GM15510 (cell line): ENCODE results near the gene RAC2.

Experiments
- POLR2A ChIP-seq: IDR thresholded peaks from 3 replicates; pipeline ENCODE4 v1.6.1; 2011; ENCODE audit warnings: borderline replicate concordance; ENCODE audit not compliant: insufficient read length; ENCODE audit errors: extremely low read depth

The RAC2 gene

GRCh38 chr22:37279331-37280181 is 35.5 kb upstream of the RAC2 start:
- no peak for TF ChIP-seq POLR2A

DNA sequence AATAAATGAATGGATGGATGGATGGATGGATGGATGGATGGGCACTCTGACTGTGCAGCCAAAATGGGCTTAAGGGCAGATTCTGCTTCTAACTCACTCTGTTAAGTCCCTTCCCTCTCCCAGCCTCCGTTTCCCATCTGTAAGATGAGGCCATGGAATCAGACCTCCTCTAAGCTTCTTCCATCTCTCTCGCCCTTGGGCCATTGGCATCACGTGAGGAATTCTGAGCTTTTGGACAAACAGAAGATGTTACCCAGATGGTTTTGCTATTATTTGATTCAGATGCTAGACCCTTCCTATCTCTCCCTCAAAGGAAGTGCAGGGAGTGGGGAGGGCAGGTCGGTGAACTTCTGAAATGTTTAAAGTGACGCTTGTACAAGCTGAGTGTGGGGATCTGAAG is 34.2 kb upstream of the RAC2 start:
- TF ChIP-seq POLR2A, result no peak

- TF ChIP-seq POLR2A, result no peak
These were observed 33.3 kb upstream of the RAC2 start for GRCh38 chr22:37277384-37277783.

GRCh38 chr22:37276776-37277175 is 32.7 kb upstream of the RAC2 start:
- no peak for TF ChIP-seq POLR2A

DNA sequence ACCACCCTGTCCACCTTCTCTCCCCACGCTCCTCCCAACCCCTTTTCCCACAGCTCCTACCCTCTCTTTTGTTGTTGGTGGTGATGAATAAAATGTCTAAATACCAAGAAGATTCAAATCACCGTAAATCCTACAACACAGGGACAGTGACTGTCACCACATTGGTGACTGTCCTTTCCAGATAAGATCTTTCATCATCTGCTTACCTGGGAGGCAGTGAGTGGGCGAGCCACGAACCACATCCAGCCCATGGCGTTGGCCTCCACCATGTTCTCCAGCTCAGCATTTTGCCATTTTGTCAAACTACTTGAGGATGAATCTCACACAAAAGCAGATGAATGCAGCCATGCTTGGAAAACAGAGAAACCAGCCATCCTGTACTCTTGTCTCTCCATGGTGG is 31.6 kb upstream of the RAC2 start:
- no peak for TF ChIP-seq POLR2A

DNA sequence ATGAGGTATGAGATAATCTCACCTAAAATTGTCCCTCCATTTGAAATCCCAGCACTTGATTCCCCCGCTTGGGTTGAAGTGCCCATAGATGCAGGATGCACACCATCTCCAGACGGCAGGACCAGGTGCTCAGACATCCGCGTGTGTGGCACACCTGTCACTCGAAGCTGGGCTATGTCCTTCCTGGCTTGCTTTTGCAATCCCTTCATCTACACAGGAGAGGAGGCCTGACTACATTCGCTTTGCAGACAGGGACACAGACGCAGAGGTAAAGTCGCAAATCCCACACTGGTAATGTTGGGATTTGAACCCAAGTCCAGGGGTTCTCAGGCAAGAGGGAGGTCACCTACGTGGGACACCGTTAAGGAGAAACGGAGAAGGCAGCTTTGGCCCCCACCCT is 31.1 kb upstream of the RAC2 start:
- no peak for TF ChIP-seq POLR2A

DNA sequence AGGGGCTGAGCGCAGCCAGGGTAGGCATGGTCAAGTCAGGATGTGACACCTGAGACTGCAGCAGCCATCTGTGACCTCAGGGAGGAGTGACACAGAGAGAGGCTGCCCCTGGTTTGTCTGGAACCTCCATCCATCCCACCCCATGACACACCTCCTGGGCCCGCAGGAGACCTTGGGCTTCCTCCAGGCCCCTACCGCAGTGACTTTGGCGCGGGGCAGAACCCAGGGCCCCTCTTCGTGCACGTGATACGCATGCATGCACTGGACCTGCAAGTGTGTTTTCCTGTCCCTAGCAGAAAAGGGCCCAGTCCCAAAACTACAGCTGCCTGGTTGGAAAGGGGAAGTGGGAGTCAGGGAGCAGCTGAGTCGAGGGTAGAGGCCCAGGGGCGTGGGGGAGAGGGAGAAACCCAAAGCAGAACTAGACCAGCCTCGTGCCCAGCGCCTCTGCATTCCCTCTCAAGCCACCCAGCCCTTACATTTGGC is 30.4 kb upstream of the RAC2 start:
- no peak for TF ChIP-seq POLR2A

GRCh38 chr22:37273846-37274225 is 29.8 kb upstream of the RAC2 start:
- no peak for TF ChIP-seq POLR2A

DNA sequence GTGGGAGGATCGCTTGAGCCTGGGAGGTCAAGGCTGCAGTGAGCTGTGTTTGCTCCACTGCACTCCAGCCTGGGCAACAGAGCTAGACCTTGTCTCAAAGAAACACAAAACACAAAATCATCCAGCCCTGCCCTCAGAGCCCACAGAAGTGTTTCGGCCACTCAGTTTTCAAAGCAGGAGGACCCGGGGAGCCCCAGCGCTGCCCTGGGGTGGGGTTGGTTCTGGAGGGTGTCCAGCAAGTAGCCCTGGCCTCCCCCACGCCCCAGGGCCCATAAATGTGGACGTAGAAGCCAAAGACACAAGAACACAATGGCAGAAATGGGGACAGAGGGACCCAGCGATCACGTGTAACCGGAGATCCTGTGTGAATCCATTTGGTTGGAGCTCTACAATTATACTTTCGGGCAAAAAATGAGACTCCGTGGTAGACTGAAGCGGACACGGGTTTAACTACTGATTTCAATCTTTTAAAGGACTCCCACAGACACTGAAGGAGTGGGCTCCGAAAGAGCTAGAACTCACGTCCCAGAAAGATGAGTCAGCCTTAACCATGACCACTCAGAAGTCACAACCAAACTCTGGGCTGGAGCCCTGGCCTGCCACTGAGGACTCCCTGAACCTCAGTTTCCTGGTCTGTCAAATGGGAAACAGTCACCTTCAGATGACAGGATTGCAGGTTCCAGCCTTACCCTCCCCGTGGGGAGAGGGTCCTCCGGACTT is 29.2 kb upstream of the RAC2 start:
- TF ChIP-seq POLR2A, result no peak

DNA sequence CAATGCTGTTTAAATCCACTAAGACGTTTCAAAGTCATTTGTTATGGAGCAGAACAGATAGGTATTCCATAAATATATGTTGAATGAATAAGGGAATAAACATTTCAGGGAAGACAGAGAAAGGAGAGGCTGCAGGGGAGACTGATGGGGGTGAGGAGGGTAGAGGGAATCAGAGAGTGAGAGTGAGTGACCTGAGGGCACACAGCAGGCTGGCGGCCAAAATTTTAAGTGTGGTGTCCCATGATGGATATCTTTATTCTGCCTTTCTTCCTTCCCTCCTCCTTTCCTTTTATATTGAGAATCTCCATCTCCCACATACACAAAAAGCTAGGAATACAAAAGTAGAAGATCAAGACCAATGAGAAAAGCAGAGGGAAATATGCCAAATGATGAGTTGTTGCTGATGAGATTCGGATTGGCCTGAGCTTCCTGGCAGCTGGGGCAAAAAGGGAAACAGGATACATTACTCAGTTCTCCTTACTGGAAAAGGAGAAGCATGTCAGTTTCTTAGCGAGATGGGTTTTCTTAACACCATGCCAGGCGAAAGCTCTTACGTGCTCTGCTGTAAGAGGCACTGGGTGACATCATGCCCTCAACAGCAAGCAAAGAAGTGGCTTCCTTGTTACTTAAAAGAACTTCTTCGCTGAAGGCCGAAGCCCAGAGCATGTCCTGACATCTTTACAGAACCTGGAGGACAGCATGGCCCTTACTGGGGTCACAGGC is 27.0 kb upstream of the RAC2 start:
- TF ChIP-seq POLR2A, result no peak

- no peak for TF ChIP-seq POLR2A
These were observed 26.0 kb upstream of the RAC2 start for GRCh38 chr22:37269936-37270678.

DNA sequence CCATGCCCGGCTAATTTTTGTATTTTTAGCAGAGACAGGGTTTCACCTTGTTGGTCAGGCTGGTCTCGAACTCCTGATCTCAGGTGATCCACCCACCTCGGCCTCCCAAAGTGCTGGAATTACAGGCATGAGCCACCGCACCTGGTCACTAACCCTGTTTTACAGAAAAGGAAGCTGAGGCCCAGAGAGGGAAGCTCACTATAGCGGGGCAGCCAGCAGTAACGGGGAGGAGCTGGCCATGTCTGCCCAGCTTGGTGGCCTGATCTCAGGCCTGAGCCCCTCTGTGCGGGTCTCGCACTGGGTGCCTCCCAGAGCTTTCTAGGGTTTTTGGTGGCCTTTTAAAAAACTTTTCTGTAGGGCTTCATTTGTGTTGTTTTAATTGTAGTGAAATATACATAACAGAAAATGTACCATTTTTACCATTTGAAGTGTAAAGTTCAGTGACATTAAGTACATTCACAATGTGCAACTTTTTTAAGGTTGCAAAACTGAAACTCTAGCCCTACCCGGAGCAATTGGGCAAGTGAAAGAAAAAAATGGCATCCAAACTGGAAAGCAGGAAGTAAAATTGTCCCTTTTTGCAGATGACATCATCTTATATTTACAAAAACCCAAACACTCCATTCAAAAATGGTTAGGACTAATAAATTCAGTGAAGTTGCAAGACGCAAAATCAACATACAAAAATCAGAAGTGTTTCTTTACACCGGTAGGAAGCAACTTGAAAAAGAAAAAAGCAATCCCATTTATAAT is 23.8 kb upstream of the RAC2 start:
- TF ChIP-seq POLR2A, result no peak

DNA sequence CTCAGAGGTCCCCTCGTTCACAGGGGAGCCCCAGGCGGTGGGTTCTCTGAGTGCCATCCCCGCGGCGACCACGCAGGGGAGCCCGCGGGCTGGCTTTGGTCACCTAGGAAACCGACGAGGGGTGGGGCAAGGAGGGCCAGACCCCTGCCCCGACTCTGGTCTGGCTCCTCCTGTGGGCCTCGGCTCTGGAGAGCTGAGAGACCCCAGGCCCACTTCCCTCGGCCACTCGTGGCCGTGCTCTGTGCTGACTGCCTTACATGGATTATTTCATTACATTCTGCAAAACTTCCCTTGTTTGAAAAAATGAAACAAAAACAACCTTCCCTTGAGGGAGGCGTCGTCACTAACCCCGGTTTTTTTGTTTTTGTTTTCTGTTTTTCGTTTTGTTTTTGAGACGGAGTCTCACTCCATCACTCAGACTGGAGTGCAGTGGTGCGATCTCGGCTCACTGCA is 23.1 kb upstream of the RAC2 start:
- no peak for TF ChIP-seq POLR2A
